ENCODE results near the gene PALD1. TPM values are rescaled to one million over a fixed set of nuclear protein-coding genes. Genes with fewer than 3 reads are reported as not detected.
A peak's percentile ranks its signal among the peaks of the same experiment; 100 is the strongest.
"Not testable (repeated sequence)": the region's sequence is repeated elsewhere in the genome, so short reads cannot be mapped to it uniquely, and the experiment has no call there.

The PALD1 gene
- total RNA-seq, 1 experiment from 2014 or later = 33.1 TPM

DNA sequence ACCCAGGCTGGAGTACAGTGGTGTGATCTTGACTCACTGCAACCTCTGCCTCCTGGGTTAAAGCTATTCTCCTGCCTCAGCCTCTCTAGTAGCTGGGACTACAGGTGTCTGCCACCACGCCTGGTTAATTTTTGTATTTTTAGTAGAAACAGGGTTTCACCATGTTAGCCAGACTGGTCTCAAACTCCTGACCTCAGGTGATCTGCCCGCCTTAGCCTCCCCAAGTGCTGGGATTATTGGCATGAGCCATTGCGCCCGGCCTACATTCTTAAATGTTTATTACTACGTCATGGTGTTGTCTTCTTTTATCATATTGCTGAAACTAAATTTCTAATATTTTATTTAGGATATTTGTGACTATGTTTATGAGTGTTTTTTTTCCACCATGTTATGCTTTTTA is 102.6 kb downstream of the PALD1 start:
- H3K79me2 ChIP-seq (ENCODE audit: insufficient read depth, low read length); H2AFZ ChIP-seq (ENCODE audit: low read depth, low read length, poor library complexity, severe bottlenecking); CTCF ChIA-PET; BruUV-seq (replicated peaks); H3K9ac ChIP-seq (ENCODE audit: low read length); H3K27me3 ChIP-seq (ENCODE audit: insufficient read depth, low read length); ATAC-seq; DNase-seq (ENCODE audit: low read depth, low spot score); H4K20me1 ChIP-seq (ENCODE audit: insufficient read depth); intact Hi-C loops (cut with micrococcal nuclease); H3K4me2 ChIP-seq (ENCODE audit: low read length); H3K9me3 ChIP-seq (ENCODE audit: control insufficient read depth in 1 of 2, insufficient read depth in 1 of 2, low read depth in 1 of 2, low read length in 2 of 2); H3K9me2 ChIP-seq (ENCODE audit: insufficient read depth); H3K27ac ChIP-seq (ENCODE audit: low read depth, low read length); H3K4me3 ChIP-seq (replicated peaks in 1 of 2; ENCODE audit: low read depth in 1 of 2, low read length in 2 of 2); H3K36me3 ChIP-seq (ENCODE audit: control insufficient read depth in 1 of 2, insufficient read depth in 2 of 2, low read length in 2 of 2): not testable (repeated sequence)
- RAD21 ChIA-PET (ENCODE audit: low non-redundant PET in 1 of 2, low total read pairs in 2 of 2, uncharacterized antibody in 2 of 2, unreplicated experiment in 2 of 2) = interaction anchor here in 1 of 2 experiments (0.7 kb wide), 1 partner anchor 22 kb away, joined by 4 read pairs; no protein-coding TSS in a partner anchor
- peaks cover 72 to 98% of the 10 kb centered on the region in 2 experiments for H3K4me1 ChIP-seq (ENCODE audit: control insufficient read depth in 1 of 2, insufficient read depth in 2 of 2, low read length in 2 of 2)
- POLR2A ChIA-PET = interaction anchor here (0.7 kb wide), 1 partner anchor 14 kb away, joined by 3 read pairs; no protein-coding TSS in a partner anchor

DNA sequence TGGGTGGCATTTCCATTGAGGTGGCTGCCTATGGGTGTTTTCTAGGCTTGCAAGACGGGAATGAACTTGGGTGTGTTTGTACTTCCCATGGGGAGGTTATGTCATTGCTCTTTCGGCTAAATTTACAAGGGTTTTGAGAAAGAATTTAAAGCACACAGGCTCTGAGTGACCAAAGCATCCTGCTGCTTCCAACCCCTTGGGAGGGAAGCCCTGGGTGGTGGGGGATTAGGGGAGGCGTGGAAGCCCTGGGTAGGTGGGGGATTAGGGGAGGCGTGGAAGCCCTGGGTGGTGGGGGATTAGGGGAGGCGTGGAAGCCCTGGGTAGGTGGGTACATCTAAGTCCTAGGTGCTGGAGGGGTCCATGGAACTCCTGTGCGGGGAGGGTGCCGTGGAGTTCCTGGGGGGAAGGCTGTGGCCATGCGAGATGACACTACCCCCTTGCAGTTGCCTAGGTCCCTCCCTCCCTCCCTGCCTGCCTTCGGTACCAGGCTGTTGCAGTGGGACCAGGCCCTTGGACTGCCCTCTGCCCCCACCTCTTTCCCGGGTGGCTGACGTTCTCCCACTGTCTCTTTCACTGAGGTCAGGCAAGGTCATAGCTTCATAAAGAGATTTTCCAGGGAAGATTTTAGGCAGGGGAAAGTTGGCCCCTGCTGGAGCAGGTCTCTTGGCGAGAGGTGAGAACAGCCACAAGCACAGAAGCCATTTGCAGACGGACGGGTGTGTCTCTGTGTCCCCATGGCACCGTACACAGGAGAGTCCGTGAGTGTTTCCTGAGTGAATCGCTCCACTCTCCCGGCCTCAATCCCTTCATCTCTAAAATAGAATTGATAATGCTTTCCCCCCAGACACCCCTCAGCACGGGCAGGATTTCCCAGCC is 104.5 kb downstream of the PALD1 start:
- ATAC-seq (no peak), DNase-seq (ENCODE audit: low read depth, low spot score) (no peak)
- Histone ChIP-seq H3K4me3 (replicated peaks in 1 of 2; ENCODE audit: low read depth in 1 of 2, low read length in 2 of 2) (no peak overlapping the region), H3K79me2 (ENCODE audit: insufficient read depth, low read length) (no peaks in the 10 kb centered on the region), H3K4me2 (ENCODE audit: low read length) (no peak overlapping the region), H4K20me1 (ENCODE audit: insufficient read depth) (no peaks in the 10 kb centered on the region), H3K4me1 (ENCODE audit: control insufficient read depth in 1 of 2, insufficient read depth in 2 of 2, low read length in 2 of 2) (peaks cover 56 to 96% of the 10 kb centered on the region in 2 experiments), H3K27me3 (ENCODE audit: insufficient read depth, low read length) (no peaks in the 10 kb centered on the region), H3K27ac (ENCODE audit: low read depth, low read length) (peak overlapping the region; percentile 5; the same call in 1 of the 2 replicates), H3K9me2 (ENCODE audit: insufficient read depth) (no peaks in the 10 kb centered on the region), H3K36me3 (ENCODE audit: control insufficient read depth in 1 of 2, insufficient read depth in 2 of 2, low read length in 2 of 2) (no peaks in the 10 kb centered on the region), H2AFZ (ENCODE audit: low read depth, low read length, poor library complexity, severe bottlenecking) (no peak overlapping the region), H3K9ac (ENCODE audit: low read length) (peak overlapping the region; percentile 10; the same call in 1 of the 2 replicates), H3K9me3 (ENCODE audit: control insufficient read depth in 1 of 2, insufficient read depth in 1 of 2, low read depth in 1 of 2, low read length in 2 of 2) (no peaks in the 10 kb centered on the region)
- RAD21 ChIA-PET (ENCODE audit: low non-redundant PET in 1 of 2, low total read pairs in 2 of 2, uncharacterized antibody in 2 of 2, unreplicated experiment in 2 of 2) = no interaction called here
- intact Hi-C loops (cut with micrococcal nuclease) = no loop called here
- POLR2A ChIA-PET = interaction anchor here (2.1 kb wide), 1 partner anchor 13 kb away, joined by 5 read pairs; no protein-coding TSS in a partner anchor
- CTCF ChIA-PET = interaction anchor here (2.7 kb wide), 1 partner anchor 24 kb away, joined by 6 read pairs; no protein-coding TSS in a partner anchor
- BruUV-seq (replicated peaks) = no TSS peak
- TF ChIP-seq, protein P1, sequence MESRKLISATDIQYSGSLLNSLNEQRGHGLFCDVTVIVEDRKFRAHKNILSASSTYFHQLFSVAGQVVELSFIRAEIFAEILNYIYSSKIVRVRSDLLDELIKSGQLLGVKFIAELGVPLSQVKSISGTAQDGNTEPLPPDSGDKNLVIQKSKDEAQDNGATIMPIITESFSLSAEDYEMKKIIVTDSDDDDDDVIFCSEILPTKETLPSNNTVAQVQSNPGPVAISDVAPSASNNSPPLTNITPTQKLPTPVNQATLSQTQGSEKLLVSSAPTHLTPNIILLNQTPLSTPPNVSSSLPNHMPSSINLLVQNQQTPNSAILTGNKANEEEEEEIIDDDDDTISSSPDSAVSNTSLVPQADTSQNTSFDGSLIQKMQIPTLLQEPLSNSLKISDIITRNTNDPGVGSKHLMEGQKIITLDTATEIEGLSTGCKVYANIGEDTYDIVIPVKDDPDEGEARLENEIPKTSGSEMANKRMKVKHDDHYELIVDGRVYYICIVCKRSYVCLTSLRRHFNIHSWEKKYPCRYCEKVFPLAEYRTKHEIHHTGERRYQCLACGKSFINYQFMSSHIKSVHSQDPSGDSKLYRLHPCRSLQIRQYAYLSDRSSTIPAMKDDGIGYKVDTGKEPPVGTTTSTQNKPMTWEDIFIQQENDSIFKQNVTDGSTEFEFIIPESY (IDR thresholded peaks at IDR 0.05; ENCODE audit: extremely low read depth, insufficient replicate concordance, low read length) = no peak
- no peak for TF ChIP-seq TCF7L2 (IDR thresholded peaks at IDR 0.05; ENCODE audit: borderline replicate concordance, extremely low read depth, insufficient read depth, insufficient read length)
- no peak for TF ChIP-seq YY1 (IDR thresholded peaks at IDR 0.05; ENCODE audit: extremely low read depth, insufficient replicate concordance, low read depth, low read length)
- no peak for TF ChIP-seq EGR1 (IDR thresholded peaks at IDR 0.05; ENCODE audit: low read depth)
- no peak for TF ChIP-seq RAD21 (IDR thresholded peaks at IDR 0.05; ENCODE audit: low read depth)
- TF ChIP-seq CEBPB (IDR thresholded peaks at IDR 0.05; ENCODE audit: low read depth) = no peak
- TF ChIP-seq ZNF274 (IDR thresholded peaks at IDR 0.05; ENCODE audit: low read depth, low read length) = no peak

Measured in HCT116 (cell line).